H7 (cell line): ENCODE measurements around the gene UQCR11. TPM values are rescaled to one million over a fixed set of nuclear protein-coding genes. Genes with fewer than 3 reads are reported as not detected.

ENCODE experiments used
- DNase-seq: peaks from one replicate; pipeline ENCODE4 v3.0.0; 2012
- H3K27me3 ChIP-seq: 2 replicates; pipeline ENCODE4 v1.6.0; 2011; ENCODE audit warnings: mild to moderate bottlenecking, low read length; ENCODE audit not compliant: control insufficient read depth, insufficient read depth
- H3K36me3 ChIP-seq: replicated peaks from 2 replicates; pipeline ENCODE4 v1.5.1; 2011; ENCODE audit warnings: low read length; ENCODE audit not compliant: control insufficient read depth, insufficient read depth
- H3K4me3 ChIP-seq: 2 replicates; pipeline ENCODE4 v1.5.1; 2011; ENCODE audit warnings: low read depth, mild to moderate bottlenecking, control low read depth, low read length, moderate library complexity; ENCODE audit not compliant: insufficient read depth
- total RNA-seq: library from RNA; depleted of rRNA; stranded (reverse); fragments of >200 nt; shearing (Covaris generic); gene quantifications from 2 replicates; pipeline ENCODE4 v1.2.3, GENCODE V29; 2014; rRNA removed

UQCR11 gene
- total RNA-seq, 1 experiment from 2014 or later, result 111 TPM

GRCh38 chr19:1563251-1563650 lies 42.0 kb downstream of the UQCR11 start:
- Histone ChIP-seq H3K27me3 (no peaks in the 10 kb centered on the region), H3K36me3 (peaks cover 2% of the 10 kb centered on the region), H3K4me3 (no peak overlapping the region)
- no peak for DNase-seq

DNA sequence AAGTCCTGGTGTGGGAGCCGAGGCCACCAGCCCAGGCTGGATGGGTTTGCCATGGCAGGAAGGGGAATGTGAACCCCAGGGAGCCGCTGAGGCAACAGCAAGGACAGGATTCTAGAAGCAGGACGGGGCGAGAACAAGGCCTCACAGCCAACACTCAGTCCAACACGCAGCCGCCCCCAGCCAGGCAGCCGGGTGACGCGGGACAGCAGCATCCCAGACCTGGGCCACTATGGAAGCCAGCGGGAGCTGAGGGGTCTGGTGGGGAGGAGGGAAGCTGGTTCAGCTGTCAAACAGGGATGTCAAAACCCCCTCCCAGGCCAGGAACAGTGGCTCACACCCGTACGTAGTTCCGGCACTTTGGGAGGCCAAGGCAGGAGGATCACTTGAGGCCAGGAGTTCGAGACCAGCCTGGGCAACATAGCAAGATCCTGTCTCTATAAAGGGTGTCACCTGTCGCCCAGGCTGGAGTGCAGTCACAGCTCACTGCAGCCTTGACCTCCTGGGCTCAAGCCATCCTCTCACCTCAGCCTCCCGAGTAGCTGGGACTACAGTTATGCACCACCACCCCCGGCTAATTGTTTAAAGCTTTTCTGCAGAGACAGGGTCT lies 43.9 kb downstream of the UQCR11 start:
- no peak overlapping the region for H3K4me3 ChIP-seq
- no peak for DNase-seq
- H3K27me3 ChIP-seq, result no peaks in the 10 kb centered on the region
- H3K36me3 ChIP-seq, result peaks cover 2% of the 10 kb centered on the region

DNA sequence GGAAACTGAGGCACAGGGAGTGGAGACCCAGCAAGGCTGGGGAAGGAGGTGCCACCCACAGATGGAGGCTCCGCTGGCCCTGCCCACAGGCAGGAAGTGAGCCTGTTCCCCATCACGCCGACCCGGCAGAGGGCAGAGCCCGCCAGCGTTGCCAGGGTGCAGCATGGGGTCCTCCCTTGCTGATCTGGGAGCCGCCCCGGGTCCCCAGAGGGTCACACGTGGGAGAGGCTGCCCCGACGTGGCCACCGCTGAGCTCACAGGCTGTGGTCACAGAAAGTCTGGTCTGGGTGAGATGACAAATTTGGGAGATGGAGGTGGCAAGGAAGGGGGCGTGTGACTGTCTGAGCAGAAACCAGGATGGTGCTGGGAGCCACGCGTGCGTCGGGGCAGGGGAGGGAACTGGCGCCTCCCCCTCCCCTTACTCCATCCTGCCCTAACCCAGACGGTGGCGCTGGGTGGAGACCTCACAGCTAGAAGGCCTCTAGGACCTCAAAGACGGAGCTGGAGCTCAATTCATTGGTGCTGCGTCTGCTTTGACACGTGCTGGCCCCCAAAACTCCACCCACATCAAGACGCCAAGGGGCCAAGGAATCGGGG lies 44.9 kb downstream of the UQCR11 start:
- H3K36me3 ChIP-seq, result peaks cover 2% of the 10 kb centered on the region
- H3K27me3 ChIP-seq, result no peaks in the 10 kb centered on the region
- DNase-seq, result peak; percentile 65
- H3K4me3 ChIP-seq, result no peak overlapping the region

DNA sequence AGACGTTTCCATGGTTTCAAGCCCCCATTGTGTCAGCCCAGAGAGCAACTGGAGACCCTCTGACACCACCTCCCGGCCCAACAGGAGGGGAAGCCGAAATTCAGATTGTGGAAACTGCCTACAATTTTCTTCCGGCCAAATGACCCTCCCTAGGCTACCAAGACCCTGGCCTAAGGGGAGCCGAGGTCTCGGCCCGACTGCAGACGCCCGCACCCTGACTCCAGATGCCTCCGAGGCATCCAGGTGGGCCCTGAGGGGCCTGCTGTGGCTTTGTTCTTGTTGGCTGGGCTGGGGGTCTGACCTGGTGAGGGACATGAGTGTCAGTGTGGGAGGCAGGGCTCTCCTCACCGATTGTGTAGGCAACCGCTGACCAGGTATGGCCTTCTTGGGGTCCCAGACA lies 46.7 kb downstream of the UQCR11 start:
- Histone ChIP-seq H3K27me3 (no peaks in the 10 kb centered on the region), H3K36me3 (no peaks in the 10 kb centered on the region; the same call in 1 of the 2 replicates), H3K4me3 (no peak overlapping the region)
- peak; percentile 58 for DNase-seq

GRCh38 chr19:1556390-1557070 lies 48.7 kb downstream of the UQCR11 start:
- Histone ChIP-seq H3K4me3 (no peak overlapping the region), H3K36me3 (no peaks in the 10 kb centered on the region; the same call in 1 of the 2 replicates), H3K27me3 (no peaks in the 10 kb centered on the region)
- DNase-seq, result no peak

DNA sequence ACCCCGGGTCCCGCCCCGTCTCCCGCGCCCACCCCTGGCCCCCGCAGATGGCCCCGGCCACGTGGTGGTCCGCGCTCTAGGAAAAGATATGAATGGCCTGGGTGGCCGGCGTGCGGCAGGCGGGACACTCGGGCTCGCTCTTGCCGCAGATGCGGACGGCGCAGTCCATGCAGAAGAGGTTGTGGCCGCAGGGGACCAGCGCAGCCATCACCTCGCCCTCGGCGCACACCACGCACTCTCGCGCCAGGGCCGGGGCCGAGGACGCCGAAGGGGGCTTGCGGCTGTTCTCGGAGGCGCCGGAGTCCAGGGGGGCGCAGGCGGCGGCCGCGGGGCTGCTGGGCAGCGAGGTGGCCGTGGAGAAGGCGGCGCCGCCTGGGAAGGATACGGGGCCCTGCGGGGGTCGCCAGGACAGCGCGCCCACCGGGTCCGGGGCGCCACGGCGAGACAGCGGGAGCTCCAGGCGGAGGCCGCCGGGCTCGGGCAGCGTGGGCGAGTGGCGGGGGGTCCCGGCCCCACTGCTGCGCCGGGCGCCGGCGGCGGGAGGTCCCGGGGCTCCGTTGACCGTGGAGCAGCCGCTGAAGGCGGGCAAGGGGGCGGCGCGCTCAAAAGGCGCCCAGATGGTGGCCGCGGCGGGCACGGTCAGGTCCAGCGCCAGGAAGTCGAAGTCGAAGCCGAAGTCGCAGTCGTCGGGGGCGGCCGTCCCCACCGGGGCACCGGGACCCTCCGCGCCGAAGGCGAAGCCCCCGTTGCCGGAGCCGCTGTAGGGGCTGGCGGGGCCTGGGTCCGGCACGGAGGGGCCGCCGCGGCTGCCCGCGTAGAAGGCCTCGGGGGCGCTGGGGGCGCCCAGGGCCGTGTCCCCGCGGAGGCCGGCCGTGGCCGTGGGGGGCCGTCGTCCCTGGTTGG lies 49.5 kb downstream of the UQCR11 start:
- peak; percentile 64 for DNase-seq
- no peaks in the 10 kb centered on the region; the same call in 1 of the 2 replicates for H3K36me3 ChIP-seq
- no peaks in the 10 kb centered on the region for H3K27me3 ChIP-seq
- no peak overlapping the region for H3K4me3 ChIP-seq

DNA sequence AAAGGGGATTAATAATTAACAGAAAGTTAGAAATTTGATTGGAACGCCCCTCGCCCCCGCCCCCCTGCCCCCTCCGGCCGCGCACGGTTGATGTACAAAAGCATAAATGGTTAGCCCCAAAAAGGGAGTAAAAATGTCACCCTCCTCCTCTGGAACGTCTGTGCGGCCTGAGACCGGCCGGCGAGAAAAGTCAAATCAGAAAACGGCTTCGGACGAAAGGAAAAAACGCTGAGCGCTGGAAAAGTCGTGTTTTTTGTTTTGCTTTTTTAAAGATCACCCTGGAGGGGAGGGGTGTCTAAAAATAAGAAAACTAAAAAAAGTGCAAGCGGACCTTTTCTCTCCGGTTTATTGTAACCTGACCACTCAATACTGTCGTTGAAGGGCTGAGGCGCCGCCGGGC lies 50.3 kb downstream of the UQCR11 start:
- no peak for DNase-seq
- no peaks in the 10 kb centered on the region; the same call in 1 of the 2 replicates for H3K36me3 ChIP-seq
- no peak overlapping the region for H3K4me3 ChIP-seq
- H3K27me3 ChIP-seq, result no peaks in the 10 kb centered on the region

DNA sequence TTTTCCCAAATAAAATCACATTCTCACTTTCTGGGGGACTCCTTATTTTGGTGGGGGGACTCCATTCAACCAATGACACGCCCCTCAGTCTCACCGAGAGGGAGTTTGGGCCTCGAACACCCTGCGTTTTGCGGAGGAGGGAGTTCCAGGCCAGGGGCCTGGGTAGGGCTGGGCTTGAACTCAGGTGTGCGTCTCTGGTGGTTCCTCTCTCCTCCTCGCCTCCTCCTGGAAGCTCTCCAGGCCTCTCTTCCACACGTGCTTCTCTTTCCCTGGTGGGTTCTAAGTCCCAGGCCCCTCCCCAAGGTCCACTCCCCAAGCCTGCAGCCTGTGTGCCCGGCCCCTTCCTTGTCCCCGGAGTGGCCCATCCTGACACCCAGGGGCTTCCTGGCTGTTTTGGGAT lies 51.8 kb downstream of the UQCR11 start:
- Histone ChIP-seq H3K27me3 (no peaks in the 10 kb centered on the region), H3K4me3 (no peak overlapping the region), H3K36me3 (no peaks in the 10 kb centered on the region; the same call in 1 of the 2 replicates)
- no peak for DNase-seq

DNA sequence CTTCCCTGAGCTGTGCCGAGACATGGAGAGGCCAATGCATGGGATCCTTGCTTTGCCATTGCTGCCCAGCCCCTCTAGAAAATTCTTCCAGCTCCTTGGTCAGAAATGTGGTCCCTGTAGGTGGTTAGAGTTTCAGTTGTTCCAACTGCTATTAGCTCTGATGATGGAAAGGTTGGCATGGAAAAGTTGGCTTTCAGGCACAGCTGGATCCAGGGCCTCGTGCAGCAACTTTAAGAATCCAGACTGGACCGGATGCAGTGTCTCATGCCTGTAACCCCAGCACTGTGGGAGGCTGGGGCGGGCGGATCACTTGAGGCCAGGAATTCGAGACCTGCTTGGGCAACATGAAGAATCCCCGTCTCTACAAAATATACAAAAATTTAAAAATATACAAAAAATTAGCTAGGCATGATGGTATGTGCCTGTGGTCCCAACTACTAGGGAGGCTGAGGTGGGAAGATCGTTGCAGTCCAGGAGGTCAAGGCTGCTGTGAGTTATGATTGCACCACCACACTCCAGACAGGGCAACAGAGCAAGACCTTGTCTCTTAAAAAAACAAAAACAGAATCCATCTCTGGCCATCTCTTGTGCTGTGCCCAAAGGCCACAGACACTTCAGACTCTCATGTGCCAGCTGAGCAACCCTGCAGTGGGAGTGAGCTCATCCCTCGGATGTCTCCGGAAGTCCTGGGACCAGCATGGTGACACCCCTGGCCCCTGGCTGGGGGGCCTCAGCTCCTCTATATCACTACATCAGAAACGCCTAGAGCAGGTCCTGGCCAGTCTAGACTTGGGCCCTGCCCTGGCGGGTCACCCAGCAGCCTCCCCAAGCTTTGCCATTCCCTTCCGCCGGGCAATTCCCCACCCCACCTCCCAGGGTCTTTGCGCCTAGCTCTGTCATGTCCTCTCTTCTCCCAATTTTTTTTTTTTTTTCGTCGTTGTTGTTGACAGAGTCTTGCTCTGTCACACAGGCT lies 53.9 kb downstream of the UQCR11 start:
- no peak for DNase-seq
- no peaks in the 10 kb centered on the region; the same call in 1 of the 2 replicates for H3K36me3 ChIP-seq
- H3K27me3 ChIP-seq, result no peaks in the 10 kb centered on the region
- no peak overlapping the region for H3K4me3 ChIP-seq

GRCh38 chr19:1549332-1549945 lies 55.8 kb downstream of the UQCR11 start:
- H3K36me3 ChIP-seq, result no peaks in the 10 kb centered on the region; the same call in 1 of the 2 replicates
- H3K27me3 ChIP-seq, result peaks cover 3% of the 10 kb centered on the region
- DNase-seq, result no peak
- H3K4me3 ChIP-seq, result no peak overlapping the region

Other genes starting within 250 kb of the UQCR11 start
- 125 and 140 TPM in 2 replicates for gene NDUFS7, start 221.6 kb downstream of the UQCR11 start, total RNA-seq
- gene GAMT, start 203.9 kb downstream of the UQCR11 start, total RNA-seq, result 12.3 and 31.6 TPM in 2 replicates
- gene DAZAP1, start 197.9 kb downstream of the UQCR11 start, total RNA-seq, result 196 and 198 TPM in 2 replicates
- gene RPS15, start 167.1 kb downstream of the UQCR11 start, total RNA-seq, result 1,494 and 1,693 TPM in 2 replicates
- gene APC2, start 155.3 kb downstream of the UQCR11 start, total RNA-seq, result 0.11 and 0.31 TPM in 2 replicates
- gene C19orf25, start 126.2 kb downstream of the UQCR11 start, total RNA-seq, result 57.2 and 75.3 TPM in 2 replicates
- 5.5 and 9.6 TPM in 2 replicates for gene PCSK4, start 115.1 kb downstream of the UQCR11 start, total RNA-seq
- gene REEP6, start 114.3 kb downstream of the UQCR11 start, total RNA-seq, result 3.1 and 4.5 TPM in 2 replicates
- 0.21 and 0.52 TPM in 2 replicates for gene ADAMTSL5, start 92.4 kb downstream of the UQCR11 start, total RNA-seq
- gene PLK5, start 81.4 kb downstream of the UQCR11 start, total RNA-seq, result 0.14 and 0.18 TPM in 2 replicates
- 107 and 117 TPM in 2 replicates for gene MEX3D, start 37.1 kb downstream of the UQCR11 start, total RNA-seq
- 105 and 114 TPM in 2 replicates for gene MBD3, start 12.6 kb downstream of the UQCR11 start, total RNA-seq
- gene TCF3, start 47.2 kb upstream of the UQCR11 start, total RNA-seq, result 277 and 293 TPM in 2 replicates
- gene ONECUT3, start 148.0 kb upstream of the UQCR11 start, total RNA-seq, result not detected in 2 replicates
- gene ATP8B3, start 206.8 kb upstream of the UQCR11 start, total RNA-seq, result 5.8 and 7.4 TPM in 2 replicates
- gene REXO1, start 243.0 kb upstream of the UQCR11 start, total RNA-seq, result 19.8 and 21.9 TPM in 2 replicates